Panc1 (cell line): ENCODE results near the gene SSBP4. TPM values are rescaled to one million over a fixed set of nuclear protein-coding genes. Genes with fewer than 3 reads are reported as not detected.

Source experiments
- ATAC-seq: fragments of 200-7000 bp; cut with Tn5 transposase; 2 replicates; pipeline ENCODE4 v1.9.1; 2020; ENCODE audit warnings: mild to moderate bottlenecking, moderate library complexity
- BruUV-seq: library from RNA; stranded (reverse); fragments of 400-500 nt; replicated peaks from 2 replicates; lab custom pipeline; 2021; lab: Mats Ljungman, UMichigan
- CTCF ChIA-PET: fragments of 300-600 bp; sonication (Branson Sonifier 250); formaldehyde crosslinking; loops from one replicate; lab custom pipeline; 2022; ENCODE audit warnings: antibody characterized with exemption; lab: Charles Lee
- POLR2A ChIA-PET: fragments of 300-600 bp; sonication (Branson Sonifier 250); formaldehyde crosslinking; loops from one replicate; lab custom pipeline; 2022; ENCODE audit warnings: antibody characterized with exemption; lab: Charles Lee
- DNase-seq: peaks from one replicate; pipeline ENCODE4 v3.0.0-alpha.2; 2010; ENCODE audit warnings: low read depth, low spot score
- H3K27ac ChIP-seq: 2 replicates; pipeline ENCODE4 v1.5.1; 2011; ENCODE audit warnings: mild to moderate bottlenecking, low read length, inconsistent platforms
- H3K27me3 ChIP-seq: fragments of 200-500 bp; sonication (Bioruptor generic); 2 replicates; pipeline ENCODE4 v1.6.0; 2014; ENCODE audit warnings: low read length, inconsistent platforms; ENCODE audit not compliant: control insufficient read depth, insufficient read depth
- H3K36me3 ChIP-seq: fragments of 200-500 bp; sonication (Bioruptor generic); 2 replicates; pipeline ENCODE4 v1.5.1; 2014; ENCODE audit warnings: inconsistent platforms, mild to moderate bottlenecking, low read length, moderate library complexity; ENCODE audit not compliant: control insufficient read depth, insufficient read depth
- H3K4me1 ChIP-seq: 2 replicates; pipeline ENCODE4 v1.5.1; 2011; ENCODE audit warnings: inconsistent platforms, mild to moderate bottlenecking, low read length, moderate library complexity; ENCODE audit not compliant: control insufficient read depth, insufficient read depth
- H3K4me3 ChIP-seq, 2 experiments: 2 replicates each; pipeline ENCODE4 v1.5.1; 2011 to 2012; ENCODE audit warnings: low read depth in 2 of 2, low read length in 2 of 2, mild to moderate bottlenecking in 2 of 2, inconsistent platforms in 1 of 2, moderate library complexity in 1 of 2
- H3K9me3 ChIP-seq: fragments of 200-500 bp; sonication (Bioruptor generic); 2 replicates; pipeline ENCODE4 v1.5.1; 2014; ENCODE audit warnings: low read depth, mild to moderate bottlenecking, inconsistent platforms, low read length, moderate library complexity; ENCODE audit not compliant: control insufficient read depth, insufficient read depth
- POLR2AphosphoS5 ChIP-seq: IDR thresholded peaks from 2 replicates; pipeline ENCODE4 v1.6.1; 2012; ENCODE audit warnings: mild to moderate bottlenecking, low read depth, low read length, moderate library complexity
- SIN3A ChIP-seq: IDR thresholded peaks from 2 replicates; pipeline ENCODE4 v1.6.1; 2012; ENCODE audit warnings: low read depth, mild to moderate bottlenecking, low read length, moderate library complexity, borderline replicate concordance; ENCODE audit not compliant: insufficient read depth
- TCF7L2 ChIP-seq: IDR thresholded peaks from 2 replicates; pipeline ENCODE4 v1.6.1; 2011; ENCODE audit warnings: mild to moderate bottlenecking, low read depth, low read length, inconsistent platforms
- in situ Hi-C: cut with HindIII; loops from 2 replicates; pipeline ENCODE4 v1.10.0; 2016; ENCODE audit warnings: low sequenced_read_pairs, low pct_unique_long_range_greater_than_20kb
- intact Hi-C: fragments of 100-400 bp; cut with micrococcal nuclease; formaldehyde crosslinking; loops from one replicate; pipeline ENCODE4 v1.10.0; 2022; ENCODE audit not compliant: unreplicated experiment
- total RNA-seq: library from RNA; stranded (reverse); gene quantifications from one replicate; pipeline ENCODE4 v1.2.1, GENCODE V29; 2021; ENCODE audit not compliant: unreplicated experiment
- TF ChIP-seq, protein P1 (sequence below): fragments of 450-650 bp; IDR thresholded peaks from 2 replicates; pipeline ENCODE4 v1.5.1; 2017; ENCODE audit warnings: mild to moderate bottlenecking
- TF ChIP-seq, protein P2 (sequence below), 2 experiments: IDR thresholded peaks; 2 replicates each; pipeline ENCODE4 v1.6.1; 2011 to 2012; ENCODE audit warnings: low read depth in 2 of 2, control low read depth in 1 of 2, low read length in 1 of 2, mild to moderate bottlenecking in 1 of 2, moderate library complexity in 1 of 2; ENCODE audit not compliant: insufficient read depth in 1 of 2

The SSBP4 gene
- total RNA-seq, 1 experiment from 2014 or later, result 128 TPM

DNA sequence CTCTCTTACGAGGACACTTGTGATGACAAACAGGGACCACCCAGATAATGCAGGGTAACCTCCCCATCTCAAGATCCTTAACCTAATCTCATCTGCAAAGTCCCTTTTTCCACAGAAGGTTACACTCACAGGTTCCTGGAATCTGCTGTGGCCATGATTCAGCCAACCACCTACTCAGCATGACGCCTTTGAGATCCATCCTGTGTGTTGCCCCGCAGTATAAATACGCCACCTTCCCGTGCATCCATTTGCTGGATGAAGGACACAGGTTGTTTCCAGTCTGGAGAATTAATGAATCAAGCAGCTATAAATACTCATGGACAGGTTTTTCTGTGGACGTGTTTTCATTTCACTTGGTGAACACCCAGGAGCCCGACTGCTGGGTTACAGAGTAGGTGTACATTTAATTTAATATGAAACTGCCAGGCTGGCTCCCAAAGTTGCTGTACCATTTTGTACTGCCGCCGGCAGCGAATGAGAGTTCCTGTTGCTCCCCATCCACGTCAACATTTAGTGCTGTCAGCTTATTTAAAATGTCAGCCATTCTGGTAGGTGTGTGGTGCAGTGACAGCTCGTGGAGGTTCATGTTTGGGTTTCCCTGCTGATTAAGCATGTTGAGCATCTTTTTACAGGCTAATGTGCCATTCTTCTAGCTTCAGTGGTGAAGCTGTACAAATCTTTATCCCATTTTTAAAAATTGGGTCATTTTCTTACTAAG lies 62.5 kb downstream of the SSBP4 start:
- TF ChIP-seq POLR2AphosphoS5, result no peak
- TF ChIP-seq, protein P1, sequence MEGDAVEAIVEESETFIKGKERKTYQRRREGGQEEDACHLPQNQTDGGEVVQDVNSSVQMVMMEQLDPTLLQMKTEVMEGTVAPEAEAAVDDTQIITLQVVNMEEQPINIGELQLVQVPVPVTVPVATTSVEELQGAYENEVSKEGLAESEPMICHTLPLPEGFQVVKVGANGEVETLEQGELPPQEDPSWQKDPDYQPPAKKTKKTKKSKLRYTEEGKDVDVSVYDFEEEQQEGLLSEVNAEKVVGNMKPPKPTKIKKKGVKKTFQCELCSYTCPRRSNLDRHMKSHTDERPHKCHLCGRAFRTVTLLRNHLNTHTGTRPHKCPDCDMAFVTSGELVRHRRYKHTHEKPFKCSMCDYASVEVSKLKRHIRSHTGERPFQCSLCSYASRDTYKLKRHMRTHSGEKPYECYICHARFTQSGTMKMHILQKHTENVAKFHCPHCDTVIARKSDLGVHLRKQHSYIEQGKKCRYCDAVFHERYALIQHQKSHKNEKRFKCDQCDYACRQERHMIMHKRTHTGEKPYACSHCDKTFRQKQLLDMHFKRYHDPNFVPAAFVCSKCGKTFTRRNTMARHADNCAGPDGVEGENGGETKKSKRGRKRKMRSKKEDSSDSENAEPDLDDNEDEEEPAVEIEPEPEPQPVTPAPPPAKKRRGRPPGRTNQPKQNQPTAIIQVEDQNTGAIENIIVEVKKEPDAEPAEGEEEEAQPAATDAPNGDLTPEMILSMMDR, result no peak
- TF ChIP-seq, protein P2, sequence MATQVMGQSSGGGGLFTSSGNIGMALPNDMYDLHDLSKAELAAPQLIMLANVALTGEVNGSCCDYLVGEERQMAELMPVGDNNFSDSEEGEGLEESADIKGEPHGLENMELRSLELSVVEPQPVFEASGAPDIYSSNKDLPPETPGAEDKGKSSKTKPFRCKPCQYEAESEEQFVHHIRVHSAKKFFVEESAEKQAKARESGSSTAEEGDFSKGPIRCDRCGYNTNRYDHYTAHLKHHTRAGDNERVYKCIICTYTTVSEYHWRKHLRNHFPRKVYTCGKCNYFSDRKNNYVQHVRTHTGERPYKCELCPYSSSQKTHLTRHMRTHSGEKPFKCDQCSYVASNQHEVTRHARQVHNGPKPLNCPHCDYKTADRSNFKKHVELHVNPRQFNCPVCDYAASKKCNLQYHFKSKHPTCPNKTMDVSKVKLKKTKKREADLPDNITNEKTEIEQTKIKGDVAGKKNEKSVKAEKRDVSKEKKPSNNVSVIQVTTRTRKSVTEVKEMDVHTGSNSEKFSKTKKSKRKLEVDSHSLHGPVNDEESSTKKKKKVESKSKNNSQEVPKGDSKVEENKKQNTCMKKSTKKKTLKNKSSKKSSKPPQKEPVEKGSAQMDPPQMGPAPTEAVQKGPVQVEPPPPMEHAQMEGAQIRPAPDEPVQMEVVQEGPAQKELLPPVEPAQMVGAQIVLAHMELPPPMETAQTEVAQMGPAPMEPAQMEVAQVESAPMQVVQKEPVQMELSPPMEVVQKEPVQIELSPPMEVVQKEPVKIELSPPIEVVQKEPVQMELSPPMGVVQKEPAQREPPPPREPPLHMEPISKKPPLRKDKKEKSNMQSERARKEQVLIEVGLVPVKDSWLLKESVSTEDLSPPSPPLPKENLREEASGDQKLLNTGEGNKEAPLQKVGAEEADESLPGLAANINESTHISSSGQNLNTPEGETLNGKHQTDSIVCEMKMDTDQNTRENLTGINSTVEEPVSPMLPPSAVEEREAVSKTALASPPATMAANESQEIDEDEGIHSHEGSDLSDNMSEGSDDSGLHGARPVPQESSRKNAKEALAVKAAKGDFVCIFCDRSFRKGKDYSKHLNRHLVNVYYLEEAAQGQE (IDR thresholded peaks at IDR 0.05; ENCODE audit: insufficient read depth in 1 of 2, low read depth in 2 of 2, low read length in 1 of 2), result no peak
- TF ChIP-seq TCF7L2, result no peak
- TF ChIP-seq SIN3A, result no peak
- H3K4me1 ChIP-seq, result peaks cover 20% of the 10 kb centered on the region
- POLR2A ChIA-PET, result interaction anchor here (0.5 to 0.6 kb wide), 2 partner anchors 35 to 114 kb away, joined by 3 read pairs; no protein-coding TSS in a partner anchor
- intact Hi-C loops (no loop called here), in situ Hi-C loops (no loop called here)
- DNase-seq (no peak), ATAC-seq (no peak)
- no peaks in the 10 kb centered on the region for H3K27me3 ChIP-seq
- no peaks in the 10 kb centered on the region for H3K9me3 ChIP-seq
- no peak overlapping the region for H3K4me3 ChIP-seq
- no peaks in the 10 kb centered on the region for H3K36me3 ChIP-seq
- no peak overlapping the region for H3K27ac ChIP-seq
- TSS peak; percentile 58 for BruUV-seq
- CTCF ChIA-PET, result no interaction called here

- POLR2A ChIA-PET, result no interaction called here
- ATAC-seq (no peak), DNase-seq (no peak)
- H3K27ac ChIP-seq, result no peak overlapping the region
- no peaks in the 10 kb centered on the region for H3K27me3 ChIP-seq
- H3K4me1 ChIP-seq, result peaks cover 23% of the 10 kb centered on the region
- H3K36me3 ChIP-seq, result no peaks in the 10 kb centered on the region
- in situ Hi-C loops (no loop called here), intact Hi-C loops (no loop called here)
- CTCF ChIA-PET, result interaction anchor here (0.5 to 0.7 kb wide), 2 partner anchors 50 to 412 kb away, joined by 3 to 4 read pairs; no protein-coding TSS in a partner anchor
- no TSS peak for BruUV-seq
- no peak for TF ChIP-seq SIN3A
- TF ChIP-seq, protein P1, result no peak
- no peak for TF ChIP-seq POLR2AphosphoS5
- TF ChIP-seq TCF7L2, result no peak
- TF ChIP-seq, protein P2 (IDR thresholded peaks at IDR 0.05; ENCODE audit: insufficient read depth in 1 of 2, low read depth in 2 of 2, low read length in 1 of 2), result no peak
- no peaks in the 10 kb centered on the region for H3K9me3 ChIP-seq
- no peak overlapping the region for H3K4me3 ChIP-seq
These were observed 64.1 kb downstream of the SSBP4 start for GRCh38 chr19:18483119-18483890.
